BLaER1 (cell line): ENCODE measurements around the gene TSPAN3.
A peak's percentile ranks its signal among the peaks of the same experiment; 100 is the strongest.

ENCODE experiments used
- H3K27ac ChIP-seq: shearing (Covaris generic); formaldehyde crosslinking; 2 replicates; pipeline ENCODE4 v1.8.1; 2022
- H3K27me3 ChIP-seq: shearing (Covaris generic); formaldehyde crosslinking; 2 replicates; pipeline ENCODE4 v1.8.1; 2022
- H3K36me3 ChIP-seq: shearing (Covaris generic); formaldehyde crosslinking; 2 replicates; pipeline ENCODE4 v1.8.1; 2022
- H3K4me1 ChIP-seq: shearing (Covaris generic); formaldehyde crosslinking; 2 replicates; pipeline ENCODE4 v1.8.1; 2022
- H3K4me2 ChIP-seq: shearing (Covaris generic); formaldehyde crosslinking; 2 replicates; pipeline ENCODE4 v1.8.1; 2022
- H3K4me3 ChIP-seq: shearing (Covaris generic); formaldehyde crosslinking; 2 replicates; pipeline ENCODE4 v1.8.1; 2022
- H3K9ac ChIP-seq: shearing (Covaris generic); formaldehyde crosslinking; 2 replicates; pipeline ENCODE4 v1.8.1; 2022
- H3K9me3 ChIP-seq: shearing (Covaris generic); formaldehyde crosslinking; 2 replicates; pipeline ENCODE4 v1.8.1; 2022
- H4K20me1 ChIP-seq: shearing (Covaris generic); formaldehyde crosslinking; 2 replicates; pipeline ENCODE4 v1.8.1; 2022
- Cebpa-rat ChIP-seq: shearing (Covaris generic); IDR thresholded peaks from 2 replicates; pipeline ENCODE4 v1.8.1; 2022

TSPAN3 gene

DNA sequence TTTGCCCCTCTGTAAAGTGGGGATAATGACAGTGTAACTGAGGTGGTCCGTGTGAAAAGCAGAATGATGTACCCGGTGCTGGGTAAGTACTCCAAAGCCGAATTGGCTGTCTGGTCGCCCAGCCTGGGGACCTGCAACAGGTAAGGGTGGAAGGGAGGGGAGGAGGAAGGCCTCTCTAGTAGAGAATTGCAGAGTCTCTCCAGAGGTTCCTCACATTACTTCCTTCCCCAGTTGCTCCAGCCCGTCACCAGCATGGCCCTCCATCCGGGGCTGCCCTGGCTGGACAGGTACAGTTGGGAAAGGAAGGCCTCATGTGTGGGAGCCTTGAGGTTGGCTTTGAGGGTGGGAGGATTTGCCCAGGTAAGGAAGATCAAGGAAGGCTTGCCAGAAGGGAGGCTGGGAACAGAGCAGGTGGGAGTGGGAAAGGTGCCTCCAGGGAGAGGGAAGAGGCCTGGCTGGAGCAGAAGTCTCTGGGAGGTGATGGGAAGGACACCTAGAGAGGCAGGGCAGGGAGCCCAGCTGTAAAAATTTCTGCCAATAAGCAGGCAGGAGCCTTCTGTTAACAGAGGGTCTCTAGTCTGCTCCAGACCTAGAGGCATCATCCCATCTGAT is 77.7 kb downstream of the TSPAN3 start:
- Histone ChIP-seq H3K27ac (no peak overlapping the region), H3K4me3 (no peak overlapping the region), H3K9ac (no peak overlapping the region), H3K27me3 (no peaks in the 10 kb centered on the region), H3K9me3 (no peaks in the 10 kb centered on the region), H3K4me1 (peaks cover 99% of the 10 kb centered on the region), H4K20me1 (no peaks in the 10 kb centered on the region), H3K36me3 (no peaks in the 10 kb centered on the region), H3K4me2 (peak overlapping the region; percentile 96)
- TF ChIP-seq Cebpa-rat: no peak

DNA sequence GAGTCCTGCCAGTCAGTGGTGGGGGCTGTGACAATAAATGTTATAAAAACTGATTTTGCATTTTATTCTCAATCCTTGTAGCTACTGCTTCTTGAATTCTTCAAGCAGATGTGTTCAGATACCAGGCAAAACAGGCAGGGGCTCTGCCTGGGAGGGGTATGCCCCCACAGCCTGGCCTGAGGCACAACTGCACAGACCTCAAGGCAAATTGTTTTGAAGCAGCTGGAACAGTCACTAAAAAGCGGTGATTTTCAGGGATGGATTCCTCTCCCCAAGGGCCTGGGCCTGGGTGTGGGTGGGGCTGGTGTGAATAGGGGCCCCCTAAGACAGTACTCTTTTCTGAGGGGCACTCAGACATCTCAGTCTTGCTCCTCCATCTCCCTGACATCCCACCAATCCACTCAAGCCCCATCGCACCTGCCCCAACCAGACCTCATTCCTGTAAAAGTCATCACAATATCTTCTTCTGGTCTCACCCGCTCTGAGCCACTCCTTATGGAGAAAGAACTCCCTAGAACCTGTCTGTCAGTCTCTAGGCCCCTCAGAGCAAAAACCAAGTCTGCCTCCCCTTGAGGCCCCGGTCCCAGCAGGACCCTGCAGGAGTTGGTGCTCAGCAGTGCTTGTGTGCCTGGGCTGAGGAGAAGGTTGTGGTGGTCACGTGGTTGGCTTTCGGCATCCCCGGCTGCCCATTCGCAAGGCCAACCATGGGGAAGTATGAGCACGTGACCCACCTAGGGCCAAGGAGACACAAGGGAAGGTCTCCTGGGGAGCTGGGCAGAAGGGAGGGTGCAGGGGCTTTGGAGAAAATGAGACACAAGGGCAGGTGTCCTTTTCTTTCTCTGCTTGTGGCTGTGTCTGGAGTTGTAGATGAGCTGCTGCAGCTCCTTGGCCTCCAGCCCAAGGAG is 78.9 kb downstream of the TSPAN3 start:
- Histone ChIP-seq H4K20me1 (no peaks in the 10 kb centered on the region), H3K36me3 (no peaks in the 10 kb centered on the region), H3K4me3 (no peak overlapping the region), H3K4me1 (peaks cover 94% of the 10 kb centered on the region), H3K9me3 (no peaks in the 10 kb centered on the region), H3K9ac (0 out of 2 replicates have a peak overlapping the region, but pooled peaks have one; percentile 14), H3K4me2 (peak overlapping the region; percentile 96), H3K27me3 (no peaks in the 10 kb centered on the region), H3K27ac (peak overlapping the region; percentile 32; the same call in 1 of the 2 replicates)
- no peak for TF ChIP-seq Cebpa-rat
